HG02798 (cell line): ENCODE data around the gene FAM78B.

Experiments used
- ATAC-seq: cut with Tn5 transposase; IDR thresholded peaks from one replicate; pipeline ENCODE4 v1.9.1; 2021; ENCODE audit warnings: mild to moderate bottlenecking; ENCODE audit not compliant: unreplicated experiment, poor library complexity

Gene FAM78B

GRCh38 chr1:166166698-166167571, at the start of gene FAM78B:
Gene FAM78B (minus strand): TSS chr1:166167001. CDS start chr1:166166248, 753 bp downstream.
- ATAC-seq, result peak; percentile 43

- no peak for ATAC-seq
Measured at GRCh38 chr1:166202546-166202945, 35.7 kb upstream of the FAM78B start.

- ATAC-seq, result no peak
Measured at GRCh38 chr1:166200743-166201142, 33.9 kb upstream of the FAM78B start.

- ATAC-seq, result no peak
Measured at GRCh38 chr1:166197597-166197996, 30.8 kb upstream of the FAM78B start.

GRCh38 chr1:166197141-166197540, 30.3 kb upstream of the FAM78B start:
- no peak for ATAC-seq

GRCh38 chr1:166193057-166193698, 26.4 kb upstream of the FAM78B start:
- ATAC-seq, result no peak

GRCh38 chr1:166190400-166190799, 23.6 kb upstream of the FAM78B start:
- no peak for ATAC-seq

- no peak for ATAC-seq
Measured at GRCh38 chr1:166189126-166189525, 22.3 kb upstream of the FAM78B start.

- no peak for ATAC-seq
Measured at GRCh38 chr1:166185526-166185925, 18.7 kb upstream of the FAM78B start.

GRCh38 chr1:166184897-166185296, 18.1 kb upstream of the FAM78B start:
- ATAC-seq, result no peak

- ATAC-seq, result no peak
Measured at GRCh38 chr1:166184012-166184411, 17.2 kb upstream of the FAM78B start.

- ATAC-seq, result peak; percentile 70
Measured at GRCh38 chr1:166182281-166182680, 15.5 kb upstream of the FAM78B start.

- ATAC-seq, result peak; percentile 20
Measured at GRCh38 chr1:166176416-166176815, 9.6 kb upstream of the FAM78B start.

GRCh38 chr1:166175032-166175431, 8.2 kb upstream of the FAM78B start:
- no peak for ATAC-seq

GRCh38 chr1:166174108-166174507, 7.3 kb upstream of the FAM78B start:
- ATAC-seq, result no peak

- no peak for ATAC-seq
Measured at GRCh38 chr1:166172106-166172505, 5.3 kb upstream of the FAM78B start.

- ATAC-seq, result no peak
Measured at GRCh38 chr1:166170726-166171125, 3.9 kb upstream of the FAM78B start.

- peak; percentile 63 for ATAC-seq
Measured at GRCh38 chr1:166170075-166170474, 3.3 kb upstream of the FAM78B start.

GRCh38 chr1:166169182-166169581, 2.4 kb upstream of the FAM78B start:
- no peak for ATAC-seq

GRCh38 chr1:166167572-166167925, 748 bp upstream of the FAM78B start:
- ATAC-seq, result no peak

- peak; percentile 13 for ATAC-seq
Measured at GRCh38 chr1:166166329-166166697, 488 bp downstream of the FAM78B start.
